ENCODE measurements around the gene PTGFRN. TPM values are rescaled to one million over a fixed set of nuclear protein-coding genes. Genes with fewer than 3 reads are reported as not detected.

Gene PTGFRN
- total RNA-seq, 2 experiments from 2014 or later, result 7.0 to 8.4 TPM

DNA sequence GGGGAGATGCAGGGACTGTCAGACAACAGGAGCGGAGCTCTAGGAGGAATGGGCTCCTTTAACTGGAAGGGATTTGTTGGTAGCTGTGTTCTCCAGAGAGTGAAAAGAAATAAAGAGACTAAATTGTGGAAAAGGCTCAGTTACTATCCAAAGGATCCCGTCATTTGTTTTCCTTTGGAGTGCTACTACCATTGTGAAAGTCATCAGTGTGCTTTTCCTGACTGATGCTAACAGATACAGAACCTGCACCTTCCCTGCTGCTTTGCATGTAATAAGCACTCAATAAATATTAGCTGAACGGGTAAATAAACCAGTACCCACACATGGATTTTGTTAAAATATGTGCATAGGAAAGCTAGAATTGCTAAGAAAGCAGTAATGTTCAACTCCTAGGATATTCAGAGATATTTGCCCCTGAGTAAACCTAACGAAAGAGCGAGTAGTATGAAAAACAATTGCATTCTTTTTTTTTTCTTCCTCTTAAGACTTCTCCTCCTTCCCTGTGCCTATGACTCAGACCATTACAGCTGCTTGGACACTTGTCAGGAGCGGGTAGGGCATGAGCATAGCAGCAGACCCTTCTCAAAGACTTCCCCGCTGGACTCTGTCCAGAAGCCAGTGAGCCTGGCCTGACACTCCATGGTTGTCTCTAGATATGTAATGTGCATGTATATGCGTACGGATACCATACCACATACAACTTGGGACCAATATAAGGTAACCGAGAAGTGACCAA, 41.7 kb downstream of the PTGFRN start:
- CTCF ChIA-PET, result interaction anchor here (1.0 kb wide), 1 partner anchor 17 kb away, joined by 3 read pairs; no protein-coding TSS in a partner anchor
- ATAC-seq, result no peak
- no peak overlapping the region for H3K4me3 Mint-ChIP-seq
- TF ChIP-seq, protein P1, sequence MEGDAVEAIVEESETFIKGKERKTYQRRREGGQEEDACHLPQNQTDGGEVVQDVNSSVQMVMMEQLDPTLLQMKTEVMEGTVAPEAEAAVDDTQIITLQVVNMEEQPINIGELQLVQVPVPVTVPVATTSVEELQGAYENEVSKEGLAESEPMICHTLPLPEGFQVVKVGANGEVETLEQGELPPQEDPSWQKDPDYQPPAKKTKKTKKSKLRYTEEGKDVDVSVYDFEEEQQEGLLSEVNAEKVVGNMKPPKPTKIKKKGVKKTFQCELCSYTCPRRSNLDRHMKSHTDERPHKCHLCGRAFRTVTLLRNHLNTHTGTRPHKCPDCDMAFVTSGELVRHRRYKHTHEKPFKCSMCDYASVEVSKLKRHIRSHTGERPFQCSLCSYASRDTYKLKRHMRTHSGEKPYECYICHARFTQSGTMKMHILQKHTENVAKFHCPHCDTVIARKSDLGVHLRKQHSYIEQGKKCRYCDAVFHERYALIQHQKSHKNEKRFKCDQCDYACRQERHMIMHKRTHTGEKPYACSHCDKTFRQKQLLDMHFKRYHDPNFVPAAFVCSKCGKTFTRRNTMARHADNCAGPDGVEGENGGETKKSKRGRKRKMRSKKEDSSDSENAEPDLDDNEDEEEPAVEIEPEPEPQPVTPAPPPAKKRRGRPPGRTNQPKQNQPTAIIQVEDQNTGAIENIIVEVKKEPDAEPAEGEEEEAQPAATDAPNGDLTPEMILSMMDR (IDR thresholded peaks at IDR 0.05), result no peak
- H3K36me3 Mint-ChIP-seq (ENCODE audit: low read depth), result no peaks in the 10 kb centered on the region
- intact Hi-C loops (cut with micrococcal nuclease), result no loop called here
- no peaks in the 10 kb centered on the region for H3K27me3 Mint-ChIP-seq
- no peak for DNase-seq
- no peaks in the 10 kb centered on the region for H3K9me3 Mint-ChIP-seq
- no peaks in the 10 kb centered on the region for H3K4me1 Mint-ChIP-seq (ENCODE audit: low read depth)
- H3K27ac Mint-ChIP-seq, result no peak overlapping the region
- POLR2A ChIA-PET, result no interaction called here

DNA sequence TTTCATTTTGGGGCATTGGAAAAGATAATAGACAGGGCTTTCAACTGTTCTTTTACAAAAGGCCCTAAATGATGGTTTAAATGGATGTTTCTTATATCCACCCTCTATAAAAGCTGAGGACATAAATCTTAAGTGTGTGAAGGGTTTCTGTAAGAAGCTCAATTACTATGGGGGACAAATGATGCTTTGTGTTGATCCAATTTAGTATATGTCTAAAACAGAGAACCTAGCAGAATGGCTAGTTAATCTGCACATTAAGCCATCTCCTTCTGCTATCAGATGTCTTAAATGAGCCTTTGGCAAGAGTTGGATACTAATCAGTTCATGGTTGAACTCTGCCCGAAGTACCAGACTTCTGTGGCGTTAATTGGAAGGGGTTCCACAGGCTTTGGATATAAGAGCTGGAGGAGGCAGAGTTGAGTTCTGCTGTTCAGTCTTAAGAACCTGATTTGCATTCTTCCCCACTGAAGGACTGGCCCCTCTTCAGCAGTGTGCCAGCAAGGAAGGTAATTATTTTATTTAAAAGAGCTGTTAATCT, 43.1 kb downstream of the PTGFRN start:
- no peak for ATAC-seq
- Mint-ChIP-seq H3K36me3 (ENCODE audit: low read depth) (no peaks in the 10 kb centered on the region), H3K4me1 (ENCODE audit: low read depth) (no peaks in the 10 kb centered on the region), H3K27me3 (no peaks in the 10 kb centered on the region), H3K9me3 (no peaks in the 10 kb centered on the region), H3K4me3 (no peak overlapping the region), H3K27ac (no peak overlapping the region)
- ChIA-PET POLR2A (no interaction called here), CTCF (interaction anchor here (1.1 to 1.7 kb wide), 2 partner anchors 18 to 65 kb away, joined by 3 to 4 read pairs; no protein-coding TSS in a partner anchor)
- intact Hi-C loops (cut with micrococcal nuclease), result no loop called here
- no peak for DNase-seq
- TF ChIP-seq, protein P1 (IDR thresholded peaks at IDR 0.05), result no peak

DNA sequence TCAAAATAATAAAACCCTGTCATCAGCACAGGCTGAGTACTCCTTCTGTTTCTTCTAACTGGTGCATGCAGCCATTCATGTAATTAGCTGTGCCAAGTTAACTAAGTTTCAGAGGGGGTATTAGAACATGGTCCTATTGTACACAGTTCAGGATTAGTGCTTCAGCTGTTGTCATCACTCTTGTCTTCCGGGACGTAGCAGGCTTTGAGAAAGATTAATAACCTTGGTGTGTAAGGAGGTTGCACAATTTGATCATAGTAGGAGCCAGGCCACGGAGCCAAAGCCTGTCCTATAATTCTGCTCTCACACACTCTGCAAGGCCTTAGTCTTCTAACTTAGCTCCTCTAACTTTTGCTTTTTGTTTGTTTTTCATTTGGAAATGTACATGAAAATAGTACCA, 44.7 kb downstream of the PTGFRN start:
- no peak overlapping the region for H3K27ac Mint-ChIP-seq
- H3K4me3 Mint-ChIP-seq, result no peak overlapping the region
- intact Hi-C loops (cut with micrococcal nuclease), result no loop called here
- ChIA-PET POLR2A (no interaction called here), CTCF (interaction anchor here (0.9 to 1.7 kb wide), 2 partner anchors 19 to 63 kb away, joined by 4 read pairs; no protein-coding TSS in a partner anchor)
- H3K36me3 Mint-ChIP-seq (ENCODE audit: low read depth), result no peaks in the 10 kb centered on the region
- DNase-seq, result no peak
- no peaks in the 10 kb centered on the region for H3K4me1 Mint-ChIP-seq (ENCODE audit: low read depth)
- TF ChIP-seq, protein P1 (IDR thresholded peaks at IDR 0.05), result no peak
- H3K27me3 Mint-ChIP-seq, result no peaks in the 10 kb centered on the region
- no peak for ATAC-seq
- no peaks in the 10 kb centered on the region for H3K9me3 Mint-ChIP-seq

DNA sequence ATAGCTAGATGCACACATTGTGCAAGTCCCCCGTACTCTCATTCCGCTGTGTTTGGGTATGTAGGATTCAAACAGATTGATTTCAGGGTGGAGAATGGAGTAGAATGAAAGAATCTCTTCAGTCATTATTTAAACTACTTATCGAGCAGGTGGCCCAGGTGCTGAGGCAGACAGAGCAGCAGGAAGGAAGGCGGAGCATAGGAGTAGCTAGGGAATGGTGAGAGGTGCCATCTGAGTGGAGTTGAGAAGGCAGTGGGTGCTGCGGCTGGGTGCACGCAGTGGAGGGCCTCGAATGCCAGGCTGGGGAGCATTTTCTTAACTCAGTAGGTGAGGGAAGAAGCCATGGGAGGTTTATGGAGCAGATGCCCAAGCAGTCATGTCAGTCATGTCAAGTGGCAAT, 46.7 kb downstream of the PTGFRN start:
- TF ChIP-seq, protein P1 (IDR thresholded peaks at IDR 0.05), result no peak
- intact Hi-C loops (cut with micrococcal nuclease), result no loop called here
- DNase-seq (no peak), ATAC-seq (no peak)
- H3K4me1 Mint-ChIP-seq (ENCODE audit: low read depth), result no peaks in the 10 kb centered on the region
- no peaks in the 10 kb centered on the region for H3K36me3 Mint-ChIP-seq (ENCODE audit: low read depth)
- no peaks in the 10 kb centered on the region for H3K27me3 Mint-ChIP-seq
- no peak overlapping the region for H3K27ac Mint-ChIP-seq
- no peak overlapping the region for H3K4me3 Mint-ChIP-seq
- H3K9me3 Mint-ChIP-seq, result no peaks in the 10 kb centered on the region
- CTCF ChIA-PET, result no interaction called here
- POLR2A ChIA-PET, result no interaction called here

DNA sequence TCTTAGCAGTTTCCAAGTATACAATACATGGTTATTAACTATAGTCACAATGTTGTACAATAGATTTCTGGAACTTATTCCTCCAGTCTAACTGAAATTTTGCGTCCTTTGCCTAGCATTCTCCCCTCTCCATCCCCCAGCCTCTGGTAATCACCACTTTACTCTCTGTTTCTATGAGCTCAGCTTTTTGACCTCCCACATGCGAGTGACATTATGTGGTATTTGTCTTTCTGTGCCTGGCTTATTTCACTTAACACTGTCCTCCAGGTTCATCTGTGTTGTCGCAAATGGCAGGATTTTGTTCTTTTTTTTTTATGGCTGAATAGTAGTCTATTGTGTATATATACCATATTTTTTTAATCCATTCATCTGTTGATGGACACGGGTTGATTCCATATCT, 47.9 kb downstream of the PTGFRN start:
- no peaks in the 10 kb centered on the region for H3K9me3 Mint-ChIP-seq
- no peaks in the 10 kb centered on the region for H3K4me1 Mint-ChIP-seq (ENCODE audit: low read depth)
- no peak overlapping the region for H3K4me3 Mint-ChIP-seq
- POLR2A ChIA-PET, result no interaction called here
- no peak for DNase-seq
- H3K36me3 Mint-ChIP-seq (ENCODE audit: low read depth), result no peaks in the 10 kb centered on the region
- intact Hi-C loops (cut with micrococcal nuclease), result no loop called here
- ATAC-seq, result no peak
- TF ChIP-seq, protein P1 (IDR thresholded peaks at IDR 0.05), result no peak
- no peaks in the 10 kb centered on the region for H3K27me3 Mint-ChIP-seq
- H3K27ac Mint-ChIP-seq, result no peak overlapping the region
- CTCF ChIA-PET, result interaction anchor here (1.4 kb wide), 1 partner anchor 136 kb away, joined by 3 read pairs; no protein-coding TSS in a partner anchor

Data from activated CD8-positive, alpha-beta T cell treated with anti-CD3 and anti-CD28 coated beads for 36 hours (primary cell).